WERI-Rb-1 (cell line): Measurements from ENCODE around the gene G3BP1.
A peak's percentile ranks its signal among the peaks of the same experiment; 100 is the strongest.

Experiments
- DNase-seq: peaks from one replicate; pipeline ENCODE4 v3.0.0-alpha.2; 2020
- H3K27ac ChIP-seq: fragments of 250-450 bp; sonication (Bioruptor Pico); 2 replicates; pipeline ENCODE4 v1.5.1; 2020; ENCODE audit warnings: mild to moderate bottlenecking, moderate library complexity
- H3K27me3 ChIP-seq: fragments of 250-450 bp; sonication (Bioruptor Pico); 2 replicates; pipeline ENCODE4 v1.5.1; 2021; ENCODE audit warnings: mild to moderate bottlenecking, low read depth, moderate library complexity; ENCODE audit not compliant: insufficient read depth, severe bottlenecking
- H3K36me3 ChIP-seq: fragments of 250-450 bp; sonication (Bioruptor Pico); 2 replicates; pipeline ENCODE4 v1.5.1; 2020; ENCODE audit warnings: mild to moderate bottlenecking, moderate library complexity
- H3K4me3 ChIP-seq: 2 replicates; pipeline ENCODE4 v1.5.1; 2011; ENCODE audit warnings: low read depth, mild to moderate bottlenecking, control low read depth, low read length
- H3K9me3 ChIP-seq: fragments of 250-450 bp; sonication (Bioruptor Pico); 2 replicates; pipeline ENCODE4 v1.5.1; 2021; ENCODE audit warnings: mild to moderate bottlenecking, moderate library complexity; ENCODE audit not compliant: severe bottlenecking
- TF ChIP-seq, protein P1 (sequence below): IDR thresholded peaks from 2 replicates; pipeline ENCODE4 v1.5.1; 2011; ENCODE audit warnings: low read depth, mild to moderate bottlenecking, control low read depth, inconsistent platforms, low read length

G3BP1 gene

GRCh38 chr5:151770383-151771258 lies 1.1 kb upstream of the G3BP1 start:
- Histone ChIP-seq H3K36me3 (peaks cover 9% of the 10 kb centered on the region), H3K27me3 (no peaks in the 10 kb centered on the region), H3K27ac (peak overlapping the region; percentile 96), H3K9me3 (no peaks in the 10 kb centered on the region), H3K4me3 (peak overlapping the region; percentile 53)
- TF ChIP-seq, protein P1, sequence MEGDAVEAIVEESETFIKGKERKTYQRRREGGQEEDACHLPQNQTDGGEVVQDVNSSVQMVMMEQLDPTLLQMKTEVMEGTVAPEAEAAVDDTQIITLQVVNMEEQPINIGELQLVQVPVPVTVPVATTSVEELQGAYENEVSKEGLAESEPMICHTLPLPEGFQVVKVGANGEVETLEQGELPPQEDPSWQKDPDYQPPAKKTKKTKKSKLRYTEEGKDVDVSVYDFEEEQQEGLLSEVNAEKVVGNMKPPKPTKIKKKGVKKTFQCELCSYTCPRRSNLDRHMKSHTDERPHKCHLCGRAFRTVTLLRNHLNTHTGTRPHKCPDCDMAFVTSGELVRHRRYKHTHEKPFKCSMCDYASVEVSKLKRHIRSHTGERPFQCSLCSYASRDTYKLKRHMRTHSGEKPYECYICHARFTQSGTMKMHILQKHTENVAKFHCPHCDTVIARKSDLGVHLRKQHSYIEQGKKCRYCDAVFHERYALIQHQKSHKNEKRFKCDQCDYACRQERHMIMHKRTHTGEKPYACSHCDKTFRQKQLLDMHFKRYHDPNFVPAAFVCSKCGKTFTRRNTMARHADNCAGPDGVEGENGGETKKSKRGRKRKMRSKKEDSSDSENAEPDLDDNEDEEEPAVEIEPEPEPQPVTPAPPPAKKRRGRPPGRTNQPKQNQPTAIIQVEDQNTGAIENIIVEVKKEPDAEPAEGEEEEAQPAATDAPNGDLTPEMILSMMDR, result peak; percentile 27; the same call in 1 of the 2 replicates
- DNase-seq, result peak; percentile 68

GRCh38 chr5:151772029-151772845 lies 483 bp downstream of the G3BP1 start:
- TF ChIP-seq, protein P1, result no peak
- H3K4me3 ChIP-seq, result peak overlapping the region; percentile 94
- H3K27ac ChIP-seq, result peak overlapping the region; percentile 96
- H3K36me3 ChIP-seq, result peaks cover 13% of the 10 kb centered on the region
- H3K9me3 ChIP-seq, result no peaks in the 10 kb centered on the region
- no peak for DNase-seq
- H3K27me3 ChIP-seq, result no peaks in the 10 kb centered on the region

DNA sequence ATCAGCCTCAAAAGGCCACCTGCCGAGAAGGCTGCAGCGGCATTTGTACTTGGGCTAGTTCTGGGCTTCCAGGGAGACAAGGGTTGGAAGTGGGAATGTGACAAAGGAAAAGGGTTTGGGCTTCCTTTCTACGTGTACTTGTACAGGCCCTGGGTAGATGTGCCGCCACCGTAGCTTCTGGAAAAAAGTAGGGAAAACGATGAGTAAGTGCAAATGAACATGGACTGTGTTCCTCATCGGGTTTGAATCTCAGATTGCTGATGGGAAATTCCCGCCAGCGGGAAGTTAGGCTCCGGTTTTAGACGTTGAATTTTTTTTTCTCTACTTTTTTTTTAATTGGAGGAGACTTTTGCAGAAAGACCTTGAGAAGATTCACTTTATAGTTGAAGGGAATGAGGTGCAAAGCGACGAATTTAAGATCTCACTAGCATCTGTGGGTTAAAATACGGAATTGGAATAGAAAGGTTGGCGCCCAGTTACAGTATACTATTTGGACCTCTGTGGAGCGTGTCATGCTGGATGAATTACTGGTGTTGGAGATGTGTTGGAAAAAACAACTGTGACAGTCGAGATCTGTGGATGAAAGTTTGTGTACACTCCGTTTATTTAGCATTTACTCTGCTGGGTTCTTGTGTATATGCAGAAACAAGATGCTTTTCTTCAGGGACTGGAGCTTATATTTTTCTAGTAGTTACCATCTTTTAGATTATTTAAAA lies 1.2 kb downstream of the G3BP1 start:
- Histone ChIP-seq H3K27ac (peak overlapping the region; percentile 96), H3K27me3 (no peaks in the 10 kb centered on the region), H3K9me3 (no peaks in the 10 kb centered on the region), H3K4me3 (peak overlapping the region; percentile 94), H3K36me3 (peaks cover 21% of the 10 kb centered on the region)
- TF ChIP-seq, protein P1, result no peak
- DNase-seq, result no peak

DNA sequence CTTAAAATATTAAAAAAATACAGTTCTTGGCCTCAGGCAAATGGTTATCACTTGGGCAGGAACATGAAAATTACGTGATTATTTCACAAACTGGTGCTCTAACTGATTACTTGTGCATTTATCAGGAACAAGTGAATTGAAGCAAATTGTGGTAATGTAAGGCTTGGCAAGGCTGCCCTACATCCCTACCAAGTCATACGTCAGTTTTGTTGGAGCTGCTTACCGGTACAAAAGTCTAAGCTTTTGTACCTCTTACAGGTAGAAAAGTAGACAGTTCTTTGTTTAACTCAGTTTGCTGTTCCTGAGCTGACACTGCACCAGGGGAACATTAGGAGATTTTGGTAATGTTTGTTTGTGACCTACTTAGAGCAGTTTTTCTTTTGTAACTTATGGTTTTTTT lies 2.2 kb downstream of the G3BP1 start:
- TF ChIP-seq, protein P1, result no peak
- H3K27ac ChIP-seq, result no peak overlapping the region

DNA sequence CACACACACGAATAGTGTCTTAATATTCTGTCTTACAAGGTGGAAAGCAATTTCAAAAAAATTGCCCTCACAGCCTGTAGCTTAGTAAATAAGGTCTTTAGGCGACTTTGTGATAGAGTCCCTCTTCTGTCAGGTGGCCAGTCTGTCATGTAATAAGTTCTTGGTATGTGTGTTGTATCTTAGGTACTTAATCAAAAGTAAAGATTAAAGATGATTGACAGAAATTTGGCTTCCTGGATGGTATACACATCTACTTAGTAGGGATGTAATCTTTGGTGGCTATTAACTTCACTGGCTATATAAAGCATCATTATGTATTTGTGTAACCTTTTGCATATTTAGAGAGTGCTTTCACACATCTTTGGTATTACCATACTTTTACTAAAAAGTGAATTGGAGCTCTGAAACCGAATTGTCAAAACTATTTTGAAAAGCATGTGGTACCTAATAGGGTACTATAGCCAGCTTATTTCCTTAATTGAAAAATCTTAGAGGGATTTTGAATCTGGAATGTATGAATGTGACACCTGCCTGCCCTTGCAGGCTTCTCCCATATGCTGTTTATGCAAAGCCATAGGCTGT lies 3.4 kb downstream of the G3BP1 start:
- TF ChIP-seq, protein P1, result no peak
- Histone ChIP-seq H3K27me3 (no peaks in the 10 kb centered on the region), H3K4me3 (no peak overlapping the region), H3K36me3 (peaks cover 28% of the 10 kb centered on the region), H3K27ac (no peak overlapping the region), H3K9me3 (no peaks in the 10 kb centered on the region)
- no peak for DNase-seq

More for the DNA sequence above, 2.2 kb downstream of the G3BP1 start:
- H3K27me3 ChIP-seq, result no peaks in the 10 kb centered on the region
- peak overlapping the region; percentile 94 for H3K4me3 ChIP-seq
- peaks cover 28% of the 10 kb centered on the region for H3K36me3 ChIP-seq
- no peaks in the 10 kb centered on the region for H3K9me3 ChIP-seq
- DNase-seq, result no peak
